HCT116 (cell line): ENCODE data around the gene AXIN1. TPM values are rescaled to one million over a fixed set of nuclear protein-coding genes. Genes with fewer than 3 reads are reported as not detected.

Source experiments
- ATAC-seq: fragments of 200-7000 bp; cut with Tn5 transposase; 2 replicates; pipeline ENCODE4 v1.9.1; 2020; ENCODE audit warnings: mild to moderate bottlenecking, moderate library complexity
- BruUV-seq: library from RNA; stranded (reverse); fragments of 400-500 nt; replicated peaks from 2 replicates; lab custom pipeline; 2021; lab: Mats Ljungman, UMichigan
- CTCF ChIA-PET: fragments of 300-600 bp; sonication (Branson Sonifier 250); formaldehyde crosslinking; loops from one replicate; lab custom pipeline; 2021; ENCODE audit warnings: antibody characterized with exemption; lab: Charles Lee
- POLR2A ChIA-PET: fragments of 300-600, 350-600 bp; sonication (Branson Sonifier 250); formaldehyde crosslinking; loops from one replicate; lab custom pipeline; 2021; ENCODE audit warnings: antibody characterized with exemption; lab: Charles Lee
- RAD21 ChIA-PET, 2 experiments: fragments of 300-600 bp; sonication (Branson Sonifier 250); formaldehyde crosslinking; loops; one replicate each; lab custom pipeline; 2023; ENCODE audit warnings: low total read pairs in 2 of 2; ENCODE audit not compliant: uncharacterized antibody in 2 of 2, unreplicated experiment in 2 of 2, low non-redundant PET in 1 of 2; lab: Charles Lee
- DNase-seq: peaks from one replicate; pipeline ENCODE4 v3.0.0-alpha.2; 2010; ENCODE audit warnings: low read depth, low spot score
- H2AFZ ChIP-seq: fragments of 200-600 bp; shearing (Covaris generic), sonication (generic); 2 replicates; pipeline ENCODE4 v1.6.1; 2017; ENCODE audit warnings: low read depth, mixed run types, mixed read lengths, antibody characterized with exemption, low read length; ENCODE audit not compliant: poor library complexity, severe bottlenecking
- H3K27ac ChIP-seq: 2 replicates; pipeline ENCODE4 v1.5.1; 2012; ENCODE audit warnings: low read depth, low read length
- H3K27me3 ChIP-seq: fragments of 200-600 bp; sonication (generic); 2 replicates; pipeline ENCODE4 v1.6.1; 2016; ENCODE audit warnings: mixed run types, low read length, mixed read lengths; ENCODE audit not compliant: insufficient read depth
- H3K36me3 ChIP-seq, 2 experiments: fragments of 200-500 bp in 1 of 2; fragments of 200-600 bp in 1 of 2; sonication (Bioruptor generic) in 1 of 2; sonication (generic) in 1 of 2; 2 replicates each; pipeline versions ENCODE4 v1.5.1 to v1.6.1; 2014 to 2016; ENCODE audit warnings: low read length in 2 of 2, inconsistent platforms in 1 of 2, mixed read lengths in 1 of 2, mixed run types in 1 of 2; ENCODE audit not compliant: insufficient read depth in 2 of 2, control insufficient read depth in 1 of 2
- H3K4me1 ChIP-seq, 2 experiments: fragments of 200-600 bp in 1 of 2; sonication (generic) in 1 of 2; 2 replicates each; pipeline versions ENCODE4 v1.5.1 to v1.6.1; 2012 to 2017; ENCODE audit warnings: low read length in 2 of 2, inconsistent platforms in 1 of 2, mild to moderate bottlenecking in 1 of 2, mixed read lengths in 1 of 2, mixed run types in 1 of 2, moderate library complexity in 1 of 2; ENCODE audit not compliant: insufficient read depth in 2 of 2, control insufficient read depth in 1 of 2
- H3K4me2 ChIP-seq: fragments of 200-600 bp; sonication (generic); 2 replicates; pipeline ENCODE4 v1.6.1; 2017; ENCODE audit warnings: mixed run types, low read length, mixed read lengths
- H3K4me3 ChIP-seq, 2 experiments: fragments of 200-600 bp in 1 of 2; sonication (generic) in 1 of 2; replicated peaks in 1 of 2; 2 replicates each; pipeline ENCODE4 v1.5.1; 2011 to 2016; ENCODE audit warnings: low read length in 2 of 2, control low read depth in 1 of 2, low read depth in 1 of 2, mild to moderate bottlenecking in 1 of 2, mixed read lengths in 1 of 2, mixed run types in 1 of 2
- H3K79me2 ChIP-seq: fragments of 200-600 bp; sonication (generic); 2 replicates; pipeline ENCODE4 v1.6.1; 2017; ENCODE audit warnings: mild to moderate bottlenecking, mixed run types, low read length, moderate library complexity, mixed read lengths; ENCODE audit not compliant: insufficient read depth
- H3K9ac ChIP-seq: fragments of 200-600 bp; sonication (generic); 2 replicates; pipeline ENCODE4 v1.6.1; 2016; ENCODE audit warnings: low read length, mixed read lengths
- H3K9me2 ChIP-seq: fragments of 200-600 bp; sonication (generic), shearing (Covaris generic); 2 replicates; pipeline ENCODE4 v1.6.1; 2017; ENCODE audit warnings: mixed run types, mild to moderate bottlenecking, moderate library complexity; ENCODE audit not compliant: insufficient read depth
- H3K9me3 ChIP-seq, 2 experiments: fragments of 200-500 bp in 1 of 2; fragments of 200-600 bp in 1 of 2; sonication (Bioruptor generic) in 1 of 2; sonication (generic) in 1 of 2; 2 replicates each; pipeline ENCODE4 v1.6.1; 2014 to 2017; ENCODE audit warnings: low read length in 2 of 2, mixed read lengths in 2 of 2, inconsistent platforms in 1 of 2, low read depth in 1 of 2, mild to moderate bottlenecking in 1 of 2, mixed run types in 1 of 2, moderate library complexity in 1 of 2; ENCODE audit not compliant: control insufficient read depth in 1 of 2, insufficient read depth in 1 of 2
- H4K20me1 ChIP-seq: fragments of 200-600 bp; sonication (generic), shearing (Covaris generic); 2 replicates; pipeline ENCODE4 v1.6.1; 2017; ENCODE audit warnings: mixed run types, mild to moderate bottlenecking, moderate library complexity; ENCODE audit not compliant: insufficient read depth
- ATF3 ChIP-seq: IDR thresholded peaks from 2 replicates; pipeline ENCODE4 v1.6.1; 2012
- CTCF ChIP-seq, 3 experiments: fragments of 200-600 bp in 1 of 3; sonication (generic) in 1 of 3; IDR thresholded peaks in 2 of 3; conservative IDR thresholded peaks in 1 of 3; 2 replicates each; pipeline ENCODE4 v1.5.1; 2012 to 2017; ENCODE audit warnings: low read depth in 2 of 3, low read length in 2 of 3, antibody characterized with exemption in 1 of 3, borderline replicate concordance in 1 of 3, control low read depth in 1 of 3, mild to moderate bottlenecking in 1 of 3, mixed read lengths in 1 of 3, mixed run types in 1 of 3, moderate library complexity in 1 of 3; ENCODE audit not compliant: insufficient read depth in 1 of 3
- EGR1 ChIP-seq: IDR thresholded peaks from 2 replicates; pipeline ENCODE4 v1.6.1; 2012; ENCODE audit warnings: low read depth
- EZH2 ChIP-seq: fragments of 200-600 bp; sonication (generic); IDR thresholded peaks from 2 replicates; pipeline ENCODE4 v1.6.1; 2017; ENCODE audit warnings: antibody characterized with exemption, mixed run types
- FOSL1 ChIP-seq: IDR thresholded peaks from 2 replicates; pipeline ENCODE4 v1.6.1; 2012; ENCODE audit warnings: low read depth
- JUND ChIP-seq: IDR thresholded peaks from 2 replicates; pipeline ENCODE4 v1.6.1; 2012
- POLR2A ChIP-seq: IDR thresholded peaks from 2 replicates; pipeline ENCODE4 v1.7.0; 2011; ENCODE audit warnings: borderline replicate concordance; ENCODE audit not compliant: insufficient read depth, insufficient read length; ENCODE audit errors: extremely low read depth
- REST ChIP-seq: IDR thresholded peaks from 2 replicates; pipeline ENCODE4 v1.6.1; 2012; ENCODE audit warnings: low read depth
- SRF ChIP-seq: IDR thresholded peaks from 2 replicates; pipeline ENCODE4 v1.6.1; 2012; ENCODE audit warnings: low read depth
- YY1 ChIP-seq: IDR thresholded peaks from 2 replicates; pipeline ENCODE4 v1.6.1; 2011; ENCODE audit warnings: low read length, low read depth, moderate library complexity, mild to moderate bottlenecking; ENCODE audit not compliant: insufficient replicate concordance; ENCODE audit errors: extremely low read depth
- ZNF274 ChIP-seq: fragments of 200-500 bp; sonication (Bioruptor generic); IDR thresholded peaks from 2 replicates; pipeline ENCODE4 v1.6.1; 2014; ENCODE audit warnings: mild to moderate bottlenecking, low read depth, low read length, inconsistent platforms
- intact Hi-C: fragments of 100-400 bp; cut with micrococcal nuclease; formaldehyde crosslinking; loops from 2 replicates; pipeline ENCODE4 v1.10.0; 2022
- total RNA-seq: library from RNA; stranded (reverse); gene quantifications from one replicate; pipeline ENCODE4 v1.2.1, GENCODE V29; 2021; ENCODE audit not compliant: unreplicated experiment

AXIN1 gene
- total RNA-seq, 1 experiment from 2014 or later = 20.2 TPM

- H3K9me3 ChIP-seq = no peaks in the 10 kb centered on the region
- TF ChIP-seq POLR2A (no peak), EZH2 (no peak), REST (no peak), CTCF (IDR thresholded peaks at IDR 0.05 in 2 of 3, conservative IDR thresholded peaks at IDR 0.05 in 1 of 3; ENCODE audit: borderline replicate concordance in 1 of 3, insufficient read depth in 1 of 3, low read depth in 2 of 3, low read length in 2 of 3) (no peak), ZNF274 (no peak), YY1 (no peak), SRF (no peak), EGR1 (no peak), FOSL1 (no peak), JUND (no peak), ATF3 (no peak)
- peaks cover 0 to 4% of the 10 kb centered on the region in 2 experiments; a peak in 2 of 4 replicates for H3K4me1 ChIP-seq
- H3K36me3 ChIP-seq = no peaks in the 10 kb centered on the region
- no peaks in the 10 kb centered on the region for H4K20me1 ChIP-seq
- H3K27me3 ChIP-seq = no peaks in the 10 kb centered on the region
- no TSS peak for BruUV-seq
- no peaks in the 10 kb centered on the region for H3K9me2 ChIP-seq
- no peak for ATAC-seq
- POLR2A ChIA-PET = no interaction called here
- H3K4me2 ChIP-seq = no peak overlapping the region
- RAD21 ChIA-PET = no interaction called here
- H3K27ac ChIP-seq = no peak overlapping the region
- no peak for DNase-seq
- no peak overlapping the region for H3K4me3 ChIP-seq
- no peak overlapping the region for H3K9ac ChIP-seq
- no peaks in the 10 kb centered on the region for H3K79me2 ChIP-seq
- CTCF ChIA-PET = no interaction called here
- intact Hi-C loops = no loop called here
- no peak overlapping the region for H2AFZ ChIP-seq
Measured at GRCh38 chr16:239948-240277, 112.6 kb downstream of the AXIN1 start.

Other genes with a start within 250 kb of the AXIN1 start
- gene NPRL3, start 214.1 kb downstream of the AXIN1 start, total RNA-seq = 32.0 TPM
- gene HBZ, start 200.1 kb downstream of the AXIN1 start, total RNA-seq = not detected
- gene HBM, start 186.7 kb downstream of the AXIN1 start, total RNA-seq = not detected
- 3.0 TPM for gene HBA2, start 179.8 kb downstream of the AXIN1 start, total RNA-seq
- gene HBA1, start 176.0 kb downstream of the AXIN1 start, total RNA-seq = 4.9 TPM
- gene HBQ1, start 172.3 kb downstream of the AXIN1 start, total RNA-seq = not detected
- gene LUC7L, start 123.3 kb downstream of the AXIN1 start, total RNA-seq = 50.5 TPM
- gene FAM234A, start 117.9 kb downstream of the AXIN1 start, total RNA-seq = 36.4 TPM
- not detected for gene RGS11, start 76.8 kb downstream of the AXIN1 start, total RNA-seq
- not detected for gene ARHGDIG, start 72.1 kb downstream of the AXIN1 start, total RNA-seq
- gene PDIA2, start 69.6 kb downstream of the AXIN1 start, total RNA-seq = 0.93 TPM
- gene MRPL28, start 17.8 kb upstream of the AXIN1 start, total RNA-seq = 61.4 TPM
- 35.4 TPM for gene PGAP6, start 29.3 kb upstream of the AXIN1 start, total RNA-seq
- gene NME4, start 44.5 kb upstream of the AXIN1 start, total RNA-seq = 68.2 TPM
- 17.1 TPM for gene DECR2, start 49.2 kb upstream of the AXIN1 start, total RNA-seq
- gene RAB11FIP3, start 72.9 kb upstream of the AXIN1 start, total RNA-seq = 12.8 TPM
- gene CAPN15, start 175.0 kb upstream of the AXIN1 start, total RNA-seq = 39.0 TPM
- gene PRR35, start 207.7 kb upstream of the AXIN1 start, total RNA-seq = not detected
- 0.22 TPM for gene NHLRC4, start 214.3 kb upstream of the AXIN1 start, total RNA-seq
- gene PIGQ, start 217.2 kb upstream of the AXIN1 start, total RNA-seq = 21.0 TPM
- gene RAB40C, start 237.3 kb upstream of the AXIN1 start, total RNA-seq = 14.1 TPM